OCI-LY1 (cell line): ENCODE data around the gene CAPNS1.

Source experiments
- H2AFZ ChIP-seq: fragments of 200-600 bp; sonication (generic), shearing (Covaris generic); 2 replicates; pipeline ENCODE4 v1.6.0; 2014; ENCODE audit warnings: antibody characterized with exemption, mild to moderate bottlenecking, low read length
- H3F3A ChIP-seq: fragments of 200-600 bp; sonication (generic), shearing (Covaris generic); 2 replicates; pipeline ENCODE4 v1.6.0; 2014; ENCODE audit warnings: mild to moderate bottlenecking, antibody characterized with exemption, low read length, moderate library complexity; ENCODE audit not compliant: insufficient read depth
- H3K27ac ChIP-seq: fragments of 200-600 bp; sonication (generic); 2 replicates; pipeline ENCODE4 v1.5.1; 2014; ENCODE audit warnings: low read length, mixed run types, mild to moderate bottlenecking, low read depth; ENCODE audit not compliant: poor library complexity, severe bottlenecking
- H3K27me3 ChIP-seq: fragments of 200-600 bp; sonication (generic); 2 replicates; pipeline ENCODE4 v1.6.0; 2014; ENCODE audit warnings: antibody characterized with exemption, mild to moderate bottlenecking, low read length, moderate library complexity; ENCODE audit not compliant: insufficient read depth
- H3K36me3 ChIP-seq: fragments of 200-600 bp; sonication (generic); 2 replicates; pipeline ENCODE4 v1.6.1; 2014; ENCODE audit warnings: mild to moderate bottlenecking, antibody characterized with exemption, low read length, moderate library complexity, mixed read lengths; ENCODE audit not compliant: insufficient read depth
- H3K4me1 ChIP-seq: fragments of 200-600 bp; sonication (generic); 2 replicates; pipeline ENCODE4 v1.5.1; 2014; ENCODE audit warnings: mild to moderate bottlenecking, low read length, moderate library complexity; ENCODE audit not compliant: insufficient read depth, severe bottlenecking
- H3K4me2 ChIP-seq: fragments of 200-600 bp; sonication (generic), shearing (Covaris generic); 2 replicates; pipeline ENCODE4 v1.6.1; 2014; ENCODE audit warnings: low read length
- H3K4me3 ChIP-seq: fragments of 200-600 bp; sonication (generic); 2 replicates; pipeline ENCODE4 v1.5.1; 2014; ENCODE audit warnings: low read length, low read depth, mild to moderate bottlenecking, mixed read lengths; ENCODE audit not compliant: poor library complexity, severe bottlenecking
- H3K79me2 ChIP-seq: fragments of 200-600 bp; shearing (Covaris generic); 2 replicates; pipeline ENCODE4 v1.6.1; 2016; ENCODE audit warnings: mixed run types, low read length, mixed read lengths; ENCODE audit not compliant: insufficient read depth
- H3K9ac ChIP-seq: fragments of 200-600 bp; sonication (generic), shearing (Covaris generic); 2 replicates; pipeline ENCODE4 v1.6.1; 2014; ENCODE audit warnings: mild to moderate bottlenecking, low read length, mixed read lengths
- H3K9me2 ChIP-seq: fragments of 200-600 bp; sonication (generic), shearing (Covaris generic); 2 replicates; pipeline ENCODE4 v1.6.1; 2014; ENCODE audit warnings: low read depth, mild to moderate bottlenecking, low read length, mixed read lengths
- H3K9me3 ChIP-seq: fragments of 200-600 bp; shearing (Covaris generic); 2 replicates; pipeline ENCODE4 v1.6.1; 2014; ENCODE audit warnings: low read length, mixed read lengths
- H4K20me1 ChIP-seq: fragments of 200-600 bp; sonication (generic), shearing (Covaris generic); 2 replicates; pipeline ENCODE4 v1.6.0; 2016; ENCODE audit warnings: mild to moderate bottlenecking, low read length; ENCODE audit not compliant: insufficient read depth
- CTCF ChIP-seq: fragments of 200-600 bp; sonication (generic), shearing (Covaris generic); IDR thresholded peaks from 2 replicates; pipeline ENCODE4 v1.5.1; 2017; ENCODE audit warnings: mild to moderate bottlenecking, antibody characterized with exemption, low read length, moderate library complexity, mixed read lengths
- EZH2 ChIP-seq: fragments of 200-600 bp; sonication (generic), shearing (Covaris generic); IDR thresholded peaks from 2 replicates; pipeline ENCODE4 v1.8.0; 2017; ENCODE audit warnings: borderline replicate concordance, mixed run types, mild to moderate bottlenecking, antibody characterized with exemption, low read length, moderate library complexity, mixed read lengths

Gene CAPNS1

GRCh38 chr19:36103040-36103626 lies 36.7 kb upstream of the CAPNS1 start:
- Histone ChIP-seq H3K9ac (no peak overlapping the region), H3K27me3 (no peaks in the 10 kb centered on the region), H3K27ac (no peak overlapping the region), H3F3A (0 out of 2 replicates have a peak, but pooled peaks cover 2% of the 10 kb centered on the region), H3K36me3 (peaks cover 90% of the 10 kb centered on the region), H2AFZ (no peak overlapping the region), H3K9me2 (no peaks in the 10 kb centered on the region), H4K20me1 (no peaks in the 10 kb centered on the region), H3K9me3 (no peaks in the 10 kb centered on the region), H3K4me3 (no peak overlapping the region), H3K4me1 (no peaks in the 10 kb centered on the region), H3K4me2 (no peak overlapping the region), H3K79me2 (no peaks in the 10 kb centered on the region)
- no peak for TF ChIP-seq CTCF
- no peak for TF ChIP-seq EZH2

- Histone ChIP-seq H3K4me2 (no peak overlapping the region), H3K4me1 (no peaks in the 10 kb centered on the region), H3K27me3 (no peaks in the 10 kb centered on the region), H3K9me3 (no peaks in the 10 kb centered on the region), H3K36me3 (peaks cover 84% of the 10 kb centered on the region), H3K27ac (no peak overlapping the region), H3F3A (0 out of 2 replicates have a peak, but pooled peaks cover 2% of the 10 kb centered on the region), H3K4me3 (no peak overlapping the region), H3K9me2 (no peaks in the 10 kb centered on the region), H3K9ac (no peak overlapping the region), H3K79me2 (no peaks in the 10 kb centered on the region), H4K20me1 (no peaks in the 10 kb centered on the region), H2AFZ (no peak overlapping the region)
- TF ChIP-seq EZH2: no peak
- TF ChIP-seq CTCF: no peak
These were observed 35.9 kb upstream of the CAPNS1 start for GRCh38 chr19:36103842-36104552.

- Histone ChIP-seq H3K27me3 (no peaks in the 10 kb centered on the region), H3K9me3 (no peaks in the 10 kb centered on the region), H2AFZ (no peak overlapping the region), H3K4me1 (no peaks in the 10 kb centered on the region), H4K20me1 (no peaks in the 10 kb centered on the region), H3K9me2 (no peaks in the 10 kb centered on the region), H3K36me3 (peaks cover 63% of the 10 kb centered on the region), H3K27ac (no peak overlapping the region), H3K79me2 (no peaks in the 10 kb centered on the region), H3K4me2 (no peak overlapping the region), H3K4me3 (no peak overlapping the region), H3K9ac (no peak overlapping the region), H3F3A (0 out of 2 replicates have a peak, but pooled peaks cover 2% of the 10 kb centered on the region)
- TF ChIP-seq EZH2: no peak
These were observed 33.4 kb upstream of the CAPNS1 start for GRCh38 chr19:36106441-36106840.
